IPS-18a (cell line): ENCODE data around the gene HOXA13.

Source experiments
- H3K27ac ChIP-seq: one replicate; pipeline ENCODE4 v1.5.1; 2013; ENCODE audit warnings: low read length
- H3K27me3 ChIP-seq: one replicate; pipeline ENCODE4 v1.6.1; 2013; ENCODE audit warnings: mild to moderate bottlenecking, low read length; ENCODE audit not compliant: control insufficient read depth, insufficient read depth
- H3K36me3 ChIP-seq: one replicate; pipeline ENCODE4 v1.6.1; 2013; ENCODE audit warnings: low read depth, low read length; ENCODE audit not compliant: control insufficient read depth
- H3K4me1 ChIP-seq: one replicate; pipeline ENCODE4 v1.6.1; 2013; ENCODE audit warnings: low read depth, low read length; ENCODE audit not compliant: control insufficient read depth
- H3K4me3 ChIP-seq: one replicate; pipeline ENCODE4 v1.5.1; 2013; ENCODE audit warnings: low read length
- H3K9ac ChIP-seq: one replicate; pipeline ENCODE4 v1.6.1; 2013; ENCODE audit warnings: mild to moderate bottlenecking, low read length, moderate library complexity
- H3K9me3 ChIP-seq: one replicate; pipeline ENCODE4 v1.6.1; 2013; ENCODE audit warnings: low read depth, low read length; ENCODE audit not compliant: control insufficient read depth

The HOXA13 gene

DNA sequence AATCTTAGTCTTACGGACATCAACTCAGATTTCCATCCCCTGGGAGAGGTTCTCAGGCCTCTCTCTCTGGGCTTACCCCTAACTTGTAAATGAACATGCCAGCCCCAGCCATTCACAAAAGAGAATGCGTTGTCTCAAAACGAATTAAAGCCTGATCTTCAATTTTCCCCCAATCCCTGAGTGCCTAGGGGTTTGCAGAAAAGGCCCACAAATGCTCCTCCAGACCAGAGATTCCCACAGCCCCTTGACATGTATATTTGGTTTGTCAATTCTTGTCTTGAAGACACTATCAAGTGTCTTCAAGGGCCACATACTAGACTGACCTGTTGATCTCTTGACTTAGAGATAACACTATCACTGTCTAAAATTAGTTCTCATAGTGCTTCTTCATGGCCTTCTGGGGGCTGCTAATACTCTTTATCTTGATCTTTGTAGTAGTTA is 11.9 kb upstream of the HOXA13 start:
- Histone ChIP-seq H3K27ac (no peak overlapping the region), H3K4me1 (peaks cover 9% of the 10 kb centered on the region), H3K36me3 (no peaks in the 10 kb centered on the region), H3K9me3 (no peaks in the 10 kb centered on the region), H3K27me3 (peaks cover 100% of the 10 kb centered on the region), H3K9ac (no peak overlapping the region), H3K4me3 (no peak overlapping the region)

DNA sequence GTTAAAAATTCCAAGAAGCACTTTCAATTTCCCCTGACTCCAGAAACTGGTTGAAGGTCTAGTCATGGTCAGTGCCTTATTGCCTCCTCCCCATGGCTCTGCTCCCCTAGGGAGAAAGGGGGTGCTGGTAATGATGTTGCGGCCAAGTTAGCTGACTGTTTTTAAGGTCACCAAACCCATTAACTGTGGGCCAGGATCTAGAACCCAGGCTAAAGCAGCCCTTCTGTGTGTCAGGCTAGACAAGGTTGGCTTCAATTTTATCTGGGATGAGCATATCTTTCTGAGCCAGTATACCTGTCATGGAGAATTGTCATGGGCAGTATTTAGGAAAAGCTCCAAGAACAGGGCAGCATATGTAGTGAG is 11.2 kb upstream of the HOXA13 start:
- Histone ChIP-seq H3K4me1 (peaks cover 9% of the 10 kb centered on the region), H3K9me3 (no peaks in the 10 kb centered on the region), H3K27ac (no peak overlapping the region), H3K4me3 (no peak overlapping the region), H3K36me3 (no peaks in the 10 kb centered on the region), H3K9ac (no peak overlapping the region), H3K27me3 (peaks cover 100% of the 10 kb centered on the region)

DNA sequence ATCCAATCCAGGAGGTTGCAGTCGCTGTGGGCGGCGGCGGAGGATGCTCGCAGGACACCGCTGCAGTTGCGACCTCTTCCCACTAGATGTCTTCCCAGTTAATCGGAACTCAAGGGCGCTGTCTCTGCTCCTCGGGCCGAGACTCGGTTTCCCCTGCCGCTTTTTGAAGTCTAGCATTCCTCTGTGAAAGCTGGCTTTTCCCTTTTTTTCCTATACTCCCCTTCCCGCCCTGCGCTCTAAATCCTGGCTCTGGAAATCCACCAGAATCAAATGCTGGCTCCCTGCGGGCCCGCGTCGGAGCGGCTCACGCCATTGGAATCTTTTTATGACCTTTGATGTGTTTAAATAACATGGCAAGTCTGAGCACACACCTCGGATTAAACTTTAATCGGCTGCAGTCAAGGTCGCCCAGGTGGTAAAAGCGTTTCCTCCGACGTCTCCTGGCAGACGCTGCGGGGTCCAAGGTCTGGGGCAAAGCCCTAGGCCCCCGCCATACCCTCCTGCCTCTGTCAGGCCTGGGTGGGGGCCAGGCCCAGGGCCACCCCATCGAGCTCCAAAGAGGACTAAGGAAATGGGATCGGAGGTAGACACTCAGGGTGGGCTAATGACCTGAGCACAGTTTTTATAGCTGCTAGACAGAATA is 10.7 kb upstream of the HOXA13 start:
- Histone ChIP-seq H3K9me3 (no peaks in the 10 kb centered on the region), H3K27me3 (peaks cover 100% of the 10 kb centered on the region), H3K27ac (no peak overlapping the region), H3K4me3 (no peak overlapping the region), H3K9ac (no peak overlapping the region), H3K4me1 (peaks cover 9% of the 10 kb centered on the region), H3K36me3 (no peaks in the 10 kb centered on the region)

DNA sequence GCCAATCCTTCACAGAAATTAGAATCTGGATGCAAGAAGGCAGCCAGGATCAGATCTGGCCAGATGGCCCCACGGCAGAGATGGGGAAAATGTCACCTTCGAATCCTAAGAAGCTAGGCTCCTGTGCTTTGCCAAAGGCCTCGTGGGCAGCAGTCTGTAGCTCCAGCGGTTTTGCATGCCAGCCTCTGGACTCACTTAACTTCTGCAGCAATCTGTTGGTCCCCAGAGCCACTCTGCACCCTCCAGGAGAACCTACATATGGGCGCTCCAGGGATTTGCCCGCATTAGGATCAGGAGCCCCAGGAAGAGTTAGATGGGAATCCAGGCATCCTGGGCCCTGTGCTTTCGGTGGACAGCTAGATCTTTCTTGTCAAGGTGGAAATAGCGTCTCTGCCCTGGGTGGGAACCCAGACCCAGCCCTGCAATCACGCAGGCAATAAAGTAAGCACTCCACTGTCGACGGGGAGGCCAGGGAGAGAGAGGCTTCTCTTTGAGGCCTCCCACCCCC is 10.1 kb upstream of the HOXA13 start:
- Histone ChIP-seq H3K27me3 (peaks cover 100% of the 10 kb centered on the region), H3K36me3 (no peaks in the 10 kb centered on the region), H3K27ac (no peak overlapping the region), H3K9me3 (no peaks in the 10 kb centered on the region), H3K9ac (no peak overlapping the region), H3K4me1 (peaks cover 9% of the 10 kb centered on the region), H3K4me3 (no peak overlapping the region)

DNA sequence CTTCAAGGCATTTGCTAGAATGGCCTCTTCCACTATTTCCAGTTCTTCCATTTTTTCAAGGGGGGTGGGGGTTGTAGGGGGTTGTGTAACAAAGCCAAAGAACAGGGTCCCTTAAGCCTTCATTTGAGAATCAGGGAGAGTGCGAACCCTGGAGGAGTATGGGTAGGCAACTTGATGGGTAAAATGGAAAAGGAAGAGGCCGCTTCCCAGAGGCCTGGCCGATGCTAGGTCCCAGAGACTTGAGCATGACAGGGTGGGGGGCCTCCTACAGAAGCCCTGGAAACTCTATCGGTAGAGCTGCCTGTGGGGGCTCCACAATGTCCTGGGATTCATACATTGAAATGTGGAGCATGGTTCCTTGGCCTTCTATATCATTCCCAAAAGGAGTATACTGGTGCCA is 9.1 kb upstream of the HOXA13 start:
- no peak overlapping the region for H3K4me3 ChIP-seq
- peaks cover 100% of the 10 kb centered on the region for H3K27me3 ChIP-seq
- no peak overlapping the region for H3K27ac ChIP-seq
- H3K36me3 ChIP-seq, result no peaks in the 10 kb centered on the region
- no peaks in the 10 kb centered on the region for H3K9me3 ChIP-seq
- no peak overlapping the region for H3K9ac ChIP-seq
- peaks cover under 1% of the 10 kb centered on the region for H3K4me1 ChIP-seq

DNA sequence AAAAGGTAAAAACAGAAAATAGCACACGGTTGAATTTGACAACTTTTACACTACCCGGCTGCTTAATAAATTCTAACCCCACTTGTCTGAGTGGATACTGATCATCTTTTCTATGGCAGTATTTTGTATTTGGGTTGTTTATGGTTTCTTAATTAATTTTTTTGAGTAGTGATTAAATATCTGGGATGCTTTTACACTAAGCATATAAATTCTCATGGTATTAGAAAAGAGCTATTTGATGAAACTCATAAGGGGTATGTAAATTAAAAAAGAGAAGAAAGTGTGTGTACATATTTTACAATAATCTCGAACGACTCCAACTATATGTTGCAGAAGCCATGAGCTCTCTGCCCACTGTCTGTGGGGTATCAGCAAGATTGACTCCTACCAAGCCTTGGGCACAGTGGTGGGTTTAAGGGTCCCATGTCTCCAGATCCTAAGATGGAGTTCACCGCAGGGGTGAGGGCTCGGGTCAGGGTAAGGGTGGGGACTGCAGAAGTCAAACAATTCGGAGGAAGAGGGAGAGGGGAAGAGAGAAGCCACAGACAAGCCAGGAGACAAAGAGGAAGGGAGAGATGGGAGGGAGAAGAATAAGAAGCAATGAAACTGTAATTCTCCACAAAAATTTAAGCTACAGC is 7.6 kb upstream of the HOXA13 start:
- Histone ChIP-seq H3K36me3 (no peaks in the 10 kb centered on the region), H3K27me3 (peaks cover 100% of the 10 kb centered on the region), H3K27ac (no peak overlapping the region), H3K4me1 (no peaks in the 10 kb centered on the region), H3K4me3 (no peak overlapping the region), H3K9me3 (no peaks in the 10 kb centered on the region), H3K9ac (no peak overlapping the region)

DNA sequence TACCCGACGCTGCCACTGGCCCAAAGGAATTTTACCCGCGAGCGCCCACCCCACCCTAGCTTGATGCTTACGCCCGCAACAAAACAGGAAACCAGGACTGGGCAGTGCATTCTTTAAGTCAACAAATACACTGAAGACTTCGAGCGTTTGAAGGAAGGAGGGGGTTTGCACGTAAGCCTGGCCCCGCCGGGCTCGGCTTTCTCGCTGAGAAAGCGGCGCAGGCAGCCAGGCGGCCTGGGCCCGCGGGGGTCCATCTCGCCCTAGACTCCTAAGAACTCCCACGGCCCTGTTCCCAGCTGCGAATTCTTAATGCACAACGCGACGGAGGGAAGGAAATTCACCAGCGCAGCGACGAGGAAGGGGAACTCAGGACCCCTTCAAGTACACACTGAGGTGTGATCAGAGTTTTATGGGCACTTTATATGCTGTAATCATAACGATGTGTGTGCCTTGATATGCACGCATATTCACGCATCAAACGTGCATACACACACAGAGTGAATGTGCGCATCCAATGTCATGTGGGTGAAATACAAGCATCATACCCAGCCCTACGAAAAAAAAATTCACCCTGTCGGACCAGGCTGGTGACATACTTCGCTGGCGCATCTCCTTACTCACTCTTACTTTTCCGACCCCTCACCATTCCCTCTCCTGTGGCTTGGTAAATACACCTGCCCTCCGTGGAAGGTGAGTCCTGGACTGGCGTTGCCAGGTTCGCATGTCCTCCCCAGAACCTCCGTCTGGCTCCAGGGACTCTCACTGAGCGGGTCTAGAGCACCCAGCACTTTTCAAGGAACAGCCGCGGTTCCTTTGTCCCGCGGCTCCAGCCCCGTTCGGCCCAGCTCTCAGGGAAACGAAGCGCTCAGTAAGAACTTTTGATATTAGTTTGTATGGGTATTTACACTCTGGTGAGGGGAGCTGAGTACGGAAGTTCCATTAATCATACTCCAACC is 5.7 kb upstream of the HOXA13 start:
- Histone ChIP-seq H3K27ac (no peak overlapping the region), H3K4me3 (no peak overlapping the region), H3K27me3 (peaks cover 100% of the 10 kb centered on the region)

DNA sequence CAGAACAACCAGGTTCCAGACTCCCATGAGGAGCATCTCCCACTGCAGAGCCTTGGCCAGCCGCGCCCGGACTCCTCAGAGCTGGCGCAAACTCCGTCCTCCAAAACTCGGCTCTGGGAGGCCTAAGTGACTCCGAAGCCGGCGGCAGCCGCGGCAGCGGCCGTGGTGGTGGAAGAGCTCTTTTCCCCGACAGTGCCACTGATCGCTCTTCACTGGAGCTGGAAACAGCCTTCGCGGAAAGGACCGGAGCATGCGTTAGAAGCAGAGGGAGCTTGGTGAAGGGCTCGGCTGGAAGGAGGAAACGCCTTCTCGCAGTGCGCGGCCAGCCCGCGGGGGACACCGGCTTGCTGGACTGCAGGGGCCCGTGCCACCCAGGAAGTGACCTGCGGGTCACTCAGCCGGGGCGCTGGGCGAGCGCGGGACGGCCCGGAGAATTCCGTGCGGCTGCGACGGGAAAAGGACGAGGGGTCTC is 5.0 kb upstream of the HOXA13 start:
- Histone ChIP-seq H3K36me3 (no peaks in the 10 kb centered on the region), H3K27me3 (peaks cover 100% of the 10 kb centered on the region), H3K27ac (no peak overlapping the region), H3K9ac (no peak overlapping the region), H3K4me1 (no peaks in the 10 kb centered on the region), H3K4me3 (no peak overlapping the region), H3K9me3 (no peaks in the 10 kb centered on the region)

More for the DNA sequence above, 5.7 kb upstream of the HOXA13 start:
- H3K36me3 ChIP-seq, result no peaks in the 10 kb centered on the region
- H3K9me3 ChIP-seq, result no peaks in the 10 kb centered on the region
- H3K9ac ChIP-seq, result no peak overlapping the region
- H3K4me1 ChIP-seq, result no peaks in the 10 kb centered on the region

DNA sequence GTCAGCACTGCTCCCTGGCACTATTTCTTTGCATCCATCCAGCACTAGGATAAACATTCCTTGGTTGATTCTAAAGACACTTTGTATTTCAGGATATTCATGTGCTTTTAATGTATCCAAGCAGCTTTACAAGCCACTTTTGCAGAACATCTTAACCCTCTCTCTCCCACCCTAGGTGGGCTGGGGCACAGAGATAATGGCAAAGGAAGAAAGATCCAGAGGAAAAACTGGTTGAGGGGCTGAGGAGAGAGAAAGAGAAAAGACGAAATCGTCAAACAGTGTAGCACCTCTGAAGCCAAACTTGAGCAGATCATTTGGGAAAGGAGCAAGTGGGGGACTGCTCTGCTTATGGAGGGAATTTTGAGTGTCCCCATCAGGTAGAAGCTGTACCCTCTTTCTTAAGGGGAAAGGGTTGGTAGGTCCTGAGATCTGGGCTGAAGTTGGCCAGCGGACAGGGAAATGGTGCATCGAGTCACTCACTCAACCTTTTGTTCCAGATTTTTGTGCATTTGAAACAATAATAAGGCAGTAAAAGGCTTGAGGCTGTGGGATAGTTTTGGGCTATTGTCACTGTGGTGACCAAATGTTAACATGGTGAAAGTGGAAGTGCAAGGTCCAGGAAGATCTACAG is 4.2 kb upstream of the HOXA13 start:
- H3K9me3 ChIP-seq, result no peaks in the 10 kb centered on the region
- no peak overlapping the region for H3K27ac ChIP-seq
- no peaks in the 10 kb centered on the region for H3K4me1 ChIP-seq
- H3K27me3 ChIP-seq, result peaks cover 98% of the 10 kb centered on the region
- no peak overlapping the region for H3K4me3 ChIP-seq
- no peaks in the 10 kb centered on the region for H3K36me3 ChIP-seq
- H3K9ac ChIP-seq, result no peak overlapping the region

DNA sequence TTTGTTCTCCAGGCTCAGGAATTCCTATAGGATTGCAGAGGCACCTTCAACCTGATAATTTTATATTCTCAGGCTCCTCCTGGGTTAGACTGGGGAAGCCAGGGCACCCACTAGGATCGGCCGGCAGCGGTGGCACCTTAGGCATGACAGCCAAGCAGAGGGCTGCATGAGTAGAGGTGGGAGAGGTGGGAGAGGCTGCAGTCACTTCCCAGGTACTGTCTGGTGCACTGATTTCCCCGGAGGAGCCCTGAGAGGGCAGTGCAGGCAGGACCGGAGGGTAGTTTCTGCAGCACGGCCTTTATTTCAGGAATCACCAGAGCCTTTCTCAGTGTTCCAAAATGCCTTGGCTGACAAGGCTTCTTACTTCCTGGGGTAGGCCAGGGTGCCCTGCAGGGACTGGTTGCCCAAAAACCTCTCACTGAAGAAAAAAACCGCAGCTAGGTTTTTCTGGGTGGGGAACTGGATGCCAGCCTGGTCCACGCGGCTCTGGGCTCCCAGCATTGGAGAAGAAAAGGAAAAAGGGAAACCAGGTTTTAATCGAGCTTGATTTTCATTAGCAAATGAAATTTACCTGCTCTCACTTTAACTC is 3.6 kb upstream of the HOXA13 start:
- Histone ChIP-seq H3K4me1 (no peaks in the 10 kb centered on the region), H3K4me3 (no peak overlapping the region), H3K27ac (no peak overlapping the region), H3K27me3 (peaks cover 98% of the 10 kb centered on the region), H3K36me3 (no peaks in the 10 kb centered on the region), H3K9ac (no peak overlapping the region), H3K9me3 (no peaks in the 10 kb centered on the region)

DNA sequence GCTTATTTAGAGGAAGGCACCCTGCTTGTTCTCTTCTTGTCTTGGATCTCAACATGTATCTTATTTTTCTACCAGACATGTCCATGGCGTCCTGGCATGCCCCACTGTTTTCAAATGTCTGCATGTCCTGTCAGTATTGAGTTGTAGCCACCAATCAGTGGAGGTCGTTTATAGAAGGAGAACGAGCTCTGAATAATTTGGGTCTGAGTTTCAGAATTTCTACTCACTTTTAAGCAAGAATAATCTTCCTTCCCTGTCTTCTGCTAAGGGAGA is 2.9 kb upstream of the HOXA13 start:
- peaks cover 98% of the 10 kb centered on the region for H3K27me3 ChIP-seq
- no peak overlapping the region for H3K4me3 ChIP-seq
- no peak overlapping the region for H3K9ac ChIP-seq
- H3K27ac ChIP-seq, result no peak overlapping the region
- H3K4me1 ChIP-seq, result no peaks in the 10 kb centered on the region
- H3K9me3 ChIP-seq, result peaks cover 3% of the 10 kb centered on the region
- H3K36me3 ChIP-seq, result no peaks in the 10 kb centered on the region
